Measurements from ENCODE around the gene RABGAP1L. TPM values are rescaled to one million over a fixed set of nuclear protein-coding genes. Genes with fewer than 3 reads are reported as not detected.

The RABGAP1L gene
- total RNA-seq, 4 donors from 2014 or later: 170 to 282 (median 182) TPM

DNA sequence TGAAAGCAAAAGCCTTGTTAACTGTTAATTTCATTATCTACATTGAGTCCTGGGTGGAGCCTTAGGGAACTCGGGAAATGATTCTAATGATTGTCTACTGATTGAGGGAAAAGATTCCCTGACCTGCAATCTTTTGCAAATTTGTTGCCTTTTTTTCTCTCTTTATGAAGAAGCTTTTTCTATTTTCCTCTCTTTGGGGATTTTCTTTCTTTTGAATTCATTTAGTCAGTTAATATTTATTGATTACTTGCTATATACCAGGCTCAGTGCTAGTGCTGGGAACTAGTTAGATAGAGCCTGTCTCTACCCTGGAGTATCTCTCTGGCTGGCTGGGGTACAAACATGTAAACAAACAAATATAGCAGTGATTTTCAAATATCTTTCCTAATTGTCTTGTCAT, 769.2 kb downstream of the RABGAP1L start:
- DNase-seq: no peak
- H3K4me3 ChIP-seq: no peak overlapping the region
- no peaks in the 10 kb centered on the region for H3K9me3 ChIP-seq
- TF ChIP-seq, protein P1, sequence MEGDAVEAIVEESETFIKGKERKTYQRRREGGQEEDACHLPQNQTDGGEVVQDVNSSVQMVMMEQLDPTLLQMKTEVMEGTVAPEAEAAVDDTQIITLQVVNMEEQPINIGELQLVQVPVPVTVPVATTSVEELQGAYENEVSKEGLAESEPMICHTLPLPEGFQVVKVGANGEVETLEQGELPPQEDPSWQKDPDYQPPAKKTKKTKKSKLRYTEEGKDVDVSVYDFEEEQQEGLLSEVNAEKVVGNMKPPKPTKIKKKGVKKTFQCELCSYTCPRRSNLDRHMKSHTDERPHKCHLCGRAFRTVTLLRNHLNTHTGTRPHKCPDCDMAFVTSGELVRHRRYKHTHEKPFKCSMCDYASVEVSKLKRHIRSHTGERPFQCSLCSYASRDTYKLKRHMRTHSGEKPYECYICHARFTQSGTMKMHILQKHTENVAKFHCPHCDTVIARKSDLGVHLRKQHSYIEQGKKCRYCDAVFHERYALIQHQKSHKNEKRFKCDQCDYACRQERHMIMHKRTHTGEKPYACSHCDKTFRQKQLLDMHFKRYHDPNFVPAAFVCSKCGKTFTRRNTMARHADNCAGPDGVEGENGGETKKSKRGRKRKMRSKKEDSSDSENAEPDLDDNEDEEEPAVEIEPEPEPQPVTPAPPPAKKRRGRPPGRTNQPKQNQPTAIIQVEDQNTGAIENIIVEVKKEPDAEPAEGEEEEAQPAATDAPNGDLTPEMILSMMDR (IDR thresholded peaks at IDR 0.05): no peak
- no peak for TF ChIP-seq POLR2A (IDR thresholded peaks at IDR 0.05)
- no peaks in the 10 kb centered on the region for H3K27me3 ChIP-seq
- no peaks in the 10 kb centered on the region for H3K4me1 ChIP-seq
- H3K27ac ChIP-seq: no peak overlapping the region
- H3K36me3 ChIP-seq: no peaks in the 10 kb centered on the region

DNA sequence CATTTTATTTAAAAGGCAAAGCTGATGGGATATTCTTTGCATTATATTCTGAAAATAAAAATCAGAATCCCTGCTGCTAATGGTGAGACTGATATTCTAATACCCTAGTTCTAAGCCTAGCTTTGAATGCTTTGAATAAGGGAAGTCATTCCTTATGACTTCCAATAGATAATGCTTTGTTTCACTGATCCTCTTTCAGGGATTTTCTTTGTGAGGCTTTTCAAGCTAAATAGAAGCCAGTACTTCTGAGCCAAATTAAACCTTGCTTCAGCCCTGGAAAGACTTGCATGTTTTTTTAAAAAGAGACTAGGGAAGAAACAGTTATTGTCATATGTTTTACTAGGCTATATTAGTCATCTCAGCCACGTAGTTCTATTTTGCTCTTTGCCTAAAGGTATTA, 771.9 kb downstream of the RABGAP1L start:
- TF ChIP-seq, protein P1 (IDR thresholded peaks at IDR 0.05): no peak
- no peak for TF ChIP-seq POLR2A (IDR thresholded peaks at IDR 0.05)
- no peak for DNase-seq
- H3K4me1 ChIP-seq: no peaks in the 10 kb centered on the region
- H3K27me3 ChIP-seq: no peaks in the 10 kb centered on the region
- H3K27ac ChIP-seq: no peak overlapping the region
- H3K4me3 ChIP-seq: no peak overlapping the region
- no peaks in the 10 kb centered on the region for H3K36me3 ChIP-seq
- no peaks in the 10 kb centered on the region for H3K9me3 ChIP-seq

DNA sequence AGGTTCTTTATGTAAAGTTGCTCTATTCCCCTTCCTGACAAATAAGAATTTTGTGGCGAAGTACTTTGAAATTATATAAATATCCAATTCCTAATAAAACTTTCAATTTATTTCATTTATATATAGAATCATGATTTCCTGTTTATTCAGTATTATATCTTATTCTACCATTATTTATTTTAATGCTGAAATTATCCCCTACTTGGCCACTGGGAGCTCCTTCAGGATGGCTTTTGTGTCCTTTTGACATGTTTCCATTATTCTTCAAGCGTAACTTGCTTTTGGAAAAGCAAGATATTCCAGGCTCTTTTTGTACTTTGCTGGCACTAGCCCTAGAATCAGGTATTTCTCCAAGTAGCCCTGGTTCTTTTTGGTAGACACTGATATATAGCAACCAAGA, 773.3 kb downstream of the RABGAP1L start:
- H3K36me3 ChIP-seq: no peaks in the 10 kb centered on the region
- no peaks in the 10 kb centered on the region for H3K9me3 ChIP-seq
- TF ChIP-seq, protein P1 (IDR thresholded peaks at IDR 0.05): no peak
- TF ChIP-seq POLR2A (IDR thresholded peaks at IDR 0.05): no peak
- no peaks in the 10 kb centered on the region for H3K4me1 ChIP-seq
- H3K27ac ChIP-seq: no peak overlapping the region
- DNase-seq: no peak
- H3K4me3 ChIP-seq: no peak overlapping the region
- H3K27me3 ChIP-seq: no peaks in the 10 kb centered on the region

DNA sequence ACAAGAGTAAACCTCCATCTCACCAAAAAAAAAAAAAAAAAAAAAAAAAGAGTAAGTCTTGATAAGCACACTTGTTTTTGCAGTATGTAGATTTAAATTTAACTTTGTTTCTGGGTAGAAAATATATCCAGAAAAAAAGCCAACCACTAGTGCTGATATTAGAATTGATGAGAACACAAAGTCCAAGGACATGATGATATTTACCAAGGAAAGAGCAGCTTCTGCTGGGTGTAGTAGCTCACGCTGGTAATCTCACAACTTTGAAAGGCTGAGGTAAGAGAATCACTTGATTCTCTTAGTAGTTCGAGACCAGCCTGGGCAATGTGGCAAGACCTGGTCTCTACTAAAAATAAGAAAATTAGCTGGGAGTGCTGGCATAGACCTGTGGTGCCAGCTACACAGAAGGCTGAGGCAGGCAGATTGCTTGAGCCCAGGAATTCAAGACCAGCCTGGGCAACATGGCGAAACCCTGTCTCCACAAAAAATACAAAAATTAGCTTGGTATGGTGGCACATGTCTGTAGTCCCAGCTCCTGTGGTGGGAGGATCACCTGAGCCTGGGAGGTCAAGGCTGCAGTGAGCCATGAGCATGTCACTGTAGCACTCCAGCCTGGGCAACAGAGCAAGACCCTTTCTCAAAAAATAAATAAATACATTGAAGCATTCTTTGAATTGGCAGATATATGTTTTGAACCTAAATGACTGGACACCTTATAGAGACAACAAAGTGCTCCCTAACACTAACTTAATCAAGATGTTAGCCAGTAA, 776.8 kb downstream of the RABGAP1L start:
- no peak for DNase-seq
- Histone ChIP-seq H3K4me1 (no peaks in the 10 kb centered on the region), H3K4me3 (no peak overlapping the region), H3K27ac (no peak overlapping the region), H3K36me3 (no peaks in the 10 kb centered on the region), H3K9me3 (no peaks in the 10 kb centered on the region), H3K27me3 (no peaks in the 10 kb centered on the region)
- TF ChIP-seq POLR2A (IDR thresholded peaks at IDR 0.05): no peak
- TF ChIP-seq, protein P1 (IDR thresholded peaks at IDR 0.05): no peak

DNA sequence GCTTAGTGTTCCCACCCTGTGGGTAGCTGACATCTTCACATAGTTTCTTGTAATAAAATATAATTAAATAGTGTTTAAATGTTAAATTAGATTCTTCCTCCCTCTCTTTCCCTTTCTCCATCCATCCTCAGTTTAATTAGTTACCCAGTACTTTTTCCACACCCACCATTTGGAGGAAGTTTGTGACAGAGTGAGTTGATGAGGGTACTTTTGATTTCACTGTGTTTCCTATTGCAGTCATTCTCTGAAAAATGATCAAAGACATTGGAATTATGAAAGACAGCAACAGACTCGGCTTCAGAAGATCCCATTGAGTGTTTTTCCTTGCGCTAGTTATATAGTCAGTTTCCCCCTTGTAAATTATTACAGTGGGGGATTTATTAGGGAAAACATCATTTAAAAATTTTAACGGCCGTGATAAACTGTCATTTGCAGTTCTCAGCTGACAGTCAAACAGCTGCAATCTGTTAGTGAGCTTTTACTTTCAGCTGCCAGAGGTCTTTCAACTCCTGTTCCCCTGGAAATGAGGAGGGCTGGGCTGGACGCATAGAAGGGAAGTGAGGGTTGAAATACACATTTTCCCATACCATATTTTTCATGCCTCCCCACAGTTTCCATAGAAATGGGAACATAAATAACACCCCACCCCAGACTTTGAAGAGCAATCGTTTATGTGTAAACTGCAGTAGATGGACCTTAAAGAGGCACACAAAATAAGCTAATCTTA, 779.1 kb downstream of the RABGAP1L start:
- Histone ChIP-seq H3K36me3 (no peaks in the 10 kb centered on the region), H3K27me3 (no peaks in the 10 kb centered on the region), H3K4me3 (no peak overlapping the region), H3K4me1 (no peaks in the 10 kb centered on the region), H3K9me3 (no peaks in the 10 kb centered on the region), H3K27ac (no peak overlapping the region)
- no peak for DNase-seq
- no peak for TF ChIP-seq POLR2A (IDR thresholded peaks at IDR 0.05)
- TF ChIP-seq, protein P1 (IDR thresholded peaks at IDR 0.05): no peak

Measured in Peyer's patch (tissue), 4 donors.